Measurements from ENCODE around the gene FRAS1. TPM values are rescaled to one million over a fixed set of nuclear protein-coding genes. Genes with fewer than 3 reads are reported as not detected.

Gene FRAS1
- total RNA-seq, 4 donors from 2014 or later: 3.1 to 11.4 (median 6.7) TPM

GRCh38 chr4:78562687-78563086, 505.6 kb downstream of the FRAS1 start:
- intact Hi-C loops (cut with DNase I): no loop called here
- Histone ChIP-seq H3K27ac (no peak overlapping the region), H3K4me1 (peaks cover 0 to 42% (median 0%) of the 10 kb centered on the region in 3 donors), H3K36me3 (no peaks in the 10 kb centered on the region), H3K27me3 (no peaks in the 10 kb centered on the region), H3K9me3 (no peaks in the 10 kb centered on the region), H3K4me3 (no peak overlapping the region)
- WGBS, 2 donors: 65 to 78% methylated on average over 4 of the region's 4 CpGs
- DNase-seq: no peak
- no peak for TF ChIP-seq CTCF (IDR thresholded peaks at IDR 0.05)

GRCh38 chr4:78565971-78566372, 508.8 kb downstream of the FRAS1 start:
- H3K4me1 ChIP-seq: peaks cover 0 to 51% (median 0%) of the 10 kb centered on the region in 3 donors
- no peaks in the 10 kb centered on the region for H3K9me3 ChIP-seq
- no peak for DNase-seq
- no peaks in the 10 kb centered on the region for H3K27me3 ChIP-seq
- intact Hi-C loops (cut with DNase I): no loop called here
- no peaks in the 10 kb centered on the region for H3K36me3 ChIP-seq
- 74 to 77% methylated on average over 2 of the region's 2 CpGs for whole genome bisulfite sequencing, 2 donors
- no peak overlapping the region for H3K4me3 ChIP-seq
- TF ChIP-seq POLR2A (IDR thresholded peaks at IDR 0.05) (no peak), CTCF (IDR thresholded peaks at IDR 0.05) (no peak)
- peak overlapping the region; percentile 1 to 38 (median 28) for H3K27ac ChIP-seq

GRCh38 chr4:78566834-78567499, 509.8 kb downstream of the FRAS1 start:
- peaks cover 0 to 41% (median 0%) of the 10 kb centered on the region in 3 donors for H3K4me1 ChIP-seq
- 80 to 83% methylated on average over 8 of the region's 8 CpGs for WGBS, 2 donors
- no peaks in the 10 kb centered on the region for H3K27me3 ChIP-seq
- H3K36me3 ChIP-seq: no peaks in the 10 kb centered on the region
- no peaks in the 10 kb centered on the region for H3K9me3 ChIP-seq
- no peak for DNase-seq
- peak overlapping the region in 2 of 4 donors; percentile 39 to 51 for H3K27ac ChIP-seq
- TF ChIP-seq POLR2A (IDR thresholded peaks at IDR 0.05) (no peak), CTCF (IDR thresholded peaks at IDR 0.05) (no peak)
- H3K4me3 ChIP-seq: no peak overlapping the region
- intact Hi-C loops (cut with DNase I): no loop called here

- Histone ChIP-seq H3K4me3 (no peak overlapping the region), H3K27me3 (no peaks in the 10 kb centered on the region), H3K27ac (peak overlapping the region in 2 of 4 donors; percentile 13 to 35), H3K9me3 (no peaks in the 10 kb centered on the region), H3K36me3 (no peaks in the 10 kb centered on the region), H3K4me1 (peaks cover 0 to 37% (median 0%) of the 10 kb centered on the region in 3 donors)
- no peak for DNase-seq
- TF ChIP-seq POLR2A (IDR thresholded peaks at IDR 0.05) (no peak), CTCF (IDR thresholded peaks at IDR 0.05) (no peak)
- 90 to 94% methylated on average over 2 of the region's 2 CpGs for WGBS, 2 donors
- intact Hi-C loops (cut with DNase I): no loop called here
These were observed 510.5 kb downstream of the FRAS1 start for GRCh38 chr4:78567500-78568060.

- Histone ChIP-seq H3K9me3 (no peaks in the 10 kb centered on the region), H3K4me3 (no peak overlapping the region), H3K27me3 (no peaks in the 10 kb centered on the region), H3K27ac (peak overlapping the region in 2 of 4 donors; percentile 19 to 71), H3K36me3 (no peaks in the 10 kb centered on the region), H3K4me1 (peaks cover 0 to 37% (median 0%) of the 10 kb centered on the region in 3 donors)
- TF ChIP-seq CTCF (IDR thresholded peaks at IDR 0.05) (peak in 1 of 6 experiments; percentile 22), POLR2A (IDR thresholded peaks at IDR 0.05) (no peak)
- intact Hi-C loops (cut with DNase I): no loop called here
- 78 to 80% methylated on average over 3 of the region's 3 CpGs for WGBS, 2 donors
- no peak for DNase-seq
These were observed 511.6 kb downstream of the FRAS1 start for GRCh38 chr4:78568640-78569305.
